Panc1 (cell line): ENCODE results near the gene RUFY2. TPM values are rescaled to one million over a fixed set of nuclear protein-coding genes. Genes with fewer than 3 reads are reported as not detected.

Experiments used
- ATAC-seq: fragments of 200-7000 bp; cut with Tn5 transposase; 2 replicates; pipeline ENCODE4 v1.9.1; 2020; ENCODE audit warnings: mild to moderate bottlenecking, moderate library complexity
- BruUV-seq: library from RNA; stranded (reverse); fragments of 400-500 nt; replicated peaks from 2 replicates; lab custom pipeline; 2021; lab: Mats Ljungman, UMichigan
- CTCF ChIA-PET: fragments of 300-600 bp; sonication (Branson Sonifier 250); formaldehyde crosslinking; loops from one replicate; lab custom pipeline; 2022; ENCODE audit warnings: antibody characterized with exemption; lab: Charles Lee
- POLR2A ChIA-PET: fragments of 300-600 bp; sonication (Branson Sonifier 250); formaldehyde crosslinking; loops from one replicate; lab custom pipeline; 2022; ENCODE audit warnings: antibody characterized with exemption; lab: Charles Lee
- DNase-seq: peaks from one replicate; pipeline ENCODE4 v3.0.0-alpha.2; 2010; ENCODE audit warnings: low read depth, low spot score
- H3K27ac ChIP-seq: 2 replicates; pipeline ENCODE4 v1.5.1; 2011; ENCODE audit warnings: mild to moderate bottlenecking, low read length, inconsistent platforms
- H3K27me3 ChIP-seq: fragments of 200-500 bp; sonication (Bioruptor generic); 2 replicates; pipeline ENCODE4 v1.6.0; 2014; ENCODE audit warnings: low read length, inconsistent platforms; ENCODE audit not compliant: control insufficient read depth, insufficient read depth
- H3K36me3 ChIP-seq: fragments of 200-500 bp; sonication (Bioruptor generic); 2 replicates; pipeline ENCODE4 v1.5.1; 2014; ENCODE audit warnings: inconsistent platforms, mild to moderate bottlenecking, low read length, moderate library complexity; ENCODE audit not compliant: control insufficient read depth, insufficient read depth
- H3K4me1 ChIP-seq: 2 replicates; pipeline ENCODE4 v1.5.1; 2011; ENCODE audit warnings: inconsistent platforms, mild to moderate bottlenecking, low read length, moderate library complexity; ENCODE audit not compliant: control insufficient read depth, insufficient read depth
- H3K4me3 ChIP-seq, 2 experiments: 2 replicates each; pipeline ENCODE4 v1.5.1; 2011 to 2012; ENCODE audit warnings: low read depth in 2 of 2, low read length in 2 of 2, mild to moderate bottlenecking in 2 of 2, inconsistent platforms in 1 of 2, moderate library complexity in 1 of 2
- H3K9me3 ChIP-seq: fragments of 200-500 bp; sonication (Bioruptor generic); 2 replicates; pipeline ENCODE4 v1.5.1; 2014; ENCODE audit warnings: low read depth, mild to moderate bottlenecking, inconsistent platforms, low read length, moderate library complexity; ENCODE audit not compliant: control insufficient read depth, insufficient read depth
- CTCF ChIP-seq: fragments of 450-650 bp; IDR thresholded peaks from 2 replicates; pipeline ENCODE4 v1.5.1; 2017; ENCODE audit warnings: mild to moderate bottlenecking
- POLR2AphosphoS5 ChIP-seq: IDR thresholded peaks from 2 replicates; pipeline ENCODE4 v1.6.1; 2012; ENCODE audit warnings: mild to moderate bottlenecking, low read depth, low read length, moderate library complexity
- REST ChIP-seq, 2 experiments: IDR thresholded peaks; 2 replicates each; pipeline ENCODE4 v1.6.1; 2011 to 2012; ENCODE audit warnings: low read depth in 2 of 2, control low read depth in 1 of 2, low read length in 1 of 2, mild to moderate bottlenecking in 1 of 2, moderate library complexity in 1 of 2; ENCODE audit not compliant: insufficient read depth in 1 of 2
- SIN3A ChIP-seq: IDR thresholded peaks from 2 replicates; pipeline ENCODE4 v1.6.1; 2012; ENCODE audit warnings: low read depth, mild to moderate bottlenecking, low read length, moderate library complexity, borderline replicate concordance; ENCODE audit not compliant: insufficient read depth
- TCF7L2 ChIP-seq: IDR thresholded peaks from 2 replicates; pipeline ENCODE4 v1.6.1; 2011; ENCODE audit warnings: mild to moderate bottlenecking, low read depth, low read length, inconsistent platforms
- in situ Hi-C: cut with HindIII; loops from 2 replicates; pipeline ENCODE4 v1.10.0; 2016; ENCODE audit warnings: low sequenced_read_pairs, low pct_unique_long_range_greater_than_20kb
- intact Hi-C: fragments of 100-400 bp; cut with micrococcal nuclease; formaldehyde crosslinking; loops from one replicate; pipeline ENCODE4 v1.10.0; 2022; ENCODE audit not compliant: unreplicated experiment
- total RNA-seq: library from RNA; stranded (reverse); gene quantifications from one replicate; pipeline ENCODE4 v1.2.1, GENCODE V29; 2021; ENCODE audit not compliant: unreplicated experiment

The RUFY2 gene
- total RNA-seq, 1 experiment from 2014 or later: 25.1 TPM

GRCh38 chr10:68362590-68362989 is 44.5 kb downstream of the RUFY2 start (continued):
- no peak for TF ChIP-seq SIN3A

GRCh38 chr10:68359189-68359588 is 47.9 kb downstream of the RUFY2 start:
- Histone ChIP-seq H3K4me1 (no peaks in the 10 kb centered on the region), H3K27me3 (no peaks in the 10 kb centered on the region), H3K4me3 (no peak overlapping the region), H3K9me3 (no peaks in the 10 kb centered on the region), H3K36me3 (peaks cover 6% of the 10 kb centered on the region), H3K27ac (no peak overlapping the region)
- ChIA-PET CTCF (no interaction called here), POLR2A (no interaction called here)
- intact Hi-C loops: no loop called here
- no peak for DNase-seq
- no TSS peak for BruUV-seq
- ATAC-seq: no peak
- TF ChIP-seq CTCF (no peak), SIN3A (no peak), TCF7L2 (no peak), POLR2AphosphoS5 (no peak), REST (IDR thresholded peaks at IDR 0.05; ENCODE audit: insufficient read depth in 1 of 2, low read depth in 2 of 2, low read length in 1 of 2) (no peak)
- in situ Hi-C loops: no loop called here

- Histone ChIP-seq H3K4me1 (no peaks in the 10 kb centered on the region), H3K4me3 (no peak overlapping the region), H3K27ac (no peak overlapping the region), H3K9me3 (no peaks in the 10 kb centered on the region), H3K27me3 (no peaks in the 10 kb centered on the region), H3K36me3 (no peaks in the 10 kb centered on the region)
- no peak for ATAC-seq
- TF ChIP-seq CTCF (no peak), POLR2AphosphoS5 (no peak), REST (IDR thresholded peaks at IDR 0.05; ENCODE audit: insufficient read depth in 1 of 2, low read depth in 2 of 2, low read length in 1 of 2) (no peak), TCF7L2 (no peak), SIN3A (no peak)
- ChIA-PET CTCF (no interaction called here), POLR2A (interaction anchor here (0.6 to 0.7 kb wide), 3 partner anchors 10 to 1508 kb away, joined by 3 to 4 read pairs (median 4); partner anchors contain the start of gene HNRNPH3)
- intact Hi-C loops: no loop called here
- in situ Hi-C loops: no loop called here
- BruUV-seq: no TSS peak
- no peak for DNase-seq
Measured at GRCh38 chr10:68353537-68353936, 53.5 kb downstream of the RUFY2 start.
